Measurements from ENCODE around the gene DHX15. TPM values are rescaled to one million over a fixed set of nuclear protein-coding genes. Genes with fewer than 3 reads are reported as not detected.

DHX15 gene
- total RNA-seq, 1 donor from 2014 or later = 130 TPM

DNA sequence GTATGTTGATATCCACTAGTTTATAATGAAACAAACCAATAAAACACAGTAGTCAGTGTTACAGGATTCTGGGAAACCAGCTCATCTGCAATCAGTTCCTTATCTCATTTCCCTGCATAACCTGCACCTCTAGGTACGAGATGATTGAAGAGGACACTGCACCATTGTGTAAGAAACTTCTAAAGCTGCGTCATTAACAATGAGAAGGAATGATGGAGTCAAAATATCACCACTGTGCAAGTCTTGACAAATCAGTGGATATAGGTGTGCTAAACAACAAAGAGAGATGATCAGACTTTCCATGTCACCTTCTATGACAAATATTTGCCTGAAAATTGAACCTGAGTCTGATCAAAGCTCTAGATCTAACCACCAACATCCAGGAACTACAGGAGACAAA is 40.7 kb upstream of the DHX15 start:
- Histone ChIP-seq H4K20me1 (ENCODE audit: insufficient read depth, low read length) (no peaks in the 10 kb centered on the region), H3K4me3 (ENCODE audit: insufficient read depth, low read depth, low read length) (no peak overlapping the region), H3K4me2 (ENCODE audit: low read length) (no peak overlapping the region), H3K27ac (ENCODE audit: low read depth, low read length) (no peak overlapping the region), H3K36me3 (ENCODE audit: insufficient read depth, low read length) (no peaks in the 10 kb centered on the region), H3K79me2 (ENCODE audit: insufficient read depth, low read length) (no peaks in the 10 kb centered on the region), H3K27me3 (ENCODE audit: insufficient read depth, low read length) (peaks cover 7% of the 10 kb centered on the region), H2AFZ (ENCODE audit: low read depth, low read length) (no peak overlapping the region), H3K9ac (ENCODE audit: low read length) (no peak overlapping the region), H3K9me3 (ENCODE audit: insufficient read depth, low read depth, low read length) (no peaks in the 10 kb centered on the region), H3K4me1 (ENCODE audit: insufficient read depth, low read length) (no peaks in the 10 kb centered on the region)
- Mint-ChIP-seq H3K4me3 (ENCODE audit: unreplicated experiment) (no peak overlapping the region), H3K36me3 (ENCODE audit: low read depth, unreplicated experiment) (no peaks in the 10 kb centered on the region), H3K27ac (ENCODE audit: unreplicated experiment) (no peak overlapping the region), H3K9me3 (ENCODE audit: unreplicated experiment) (peaks cover 3% of the 10 kb centered on the region), H3K27me3 (ENCODE audit: low read depth, unreplicated experiment) (no peaks in the 10 kb centered on the region), H3K4me1 (ENCODE audit: low read depth, unreplicated experiment) (no peaks in the 10 kb centered on the region)
- TF ChIP-seq, protein P1, sequence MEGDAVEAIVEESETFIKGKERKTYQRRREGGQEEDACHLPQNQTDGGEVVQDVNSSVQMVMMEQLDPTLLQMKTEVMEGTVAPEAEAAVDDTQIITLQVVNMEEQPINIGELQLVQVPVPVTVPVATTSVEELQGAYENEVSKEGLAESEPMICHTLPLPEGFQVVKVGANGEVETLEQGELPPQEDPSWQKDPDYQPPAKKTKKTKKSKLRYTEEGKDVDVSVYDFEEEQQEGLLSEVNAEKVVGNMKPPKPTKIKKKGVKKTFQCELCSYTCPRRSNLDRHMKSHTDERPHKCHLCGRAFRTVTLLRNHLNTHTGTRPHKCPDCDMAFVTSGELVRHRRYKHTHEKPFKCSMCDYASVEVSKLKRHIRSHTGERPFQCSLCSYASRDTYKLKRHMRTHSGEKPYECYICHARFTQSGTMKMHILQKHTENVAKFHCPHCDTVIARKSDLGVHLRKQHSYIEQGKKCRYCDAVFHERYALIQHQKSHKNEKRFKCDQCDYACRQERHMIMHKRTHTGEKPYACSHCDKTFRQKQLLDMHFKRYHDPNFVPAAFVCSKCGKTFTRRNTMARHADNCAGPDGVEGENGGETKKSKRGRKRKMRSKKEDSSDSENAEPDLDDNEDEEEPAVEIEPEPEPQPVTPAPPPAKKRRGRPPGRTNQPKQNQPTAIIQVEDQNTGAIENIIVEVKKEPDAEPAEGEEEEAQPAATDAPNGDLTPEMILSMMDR (IDR thresholded peaks at IDR 0.05; ENCODE audit: insufficient read depth, low read depth, low read length) = no peak
- no peak for DNase-seq (ENCODE audit: low read depth)
- FAIRE-seq = no peak

- H3K9me3 ChIP-seq (ENCODE audit: insufficient read depth, low read depth, low read length) = no peaks in the 10 kb centered on the region
- H3K36me3 ChIP-seq (ENCODE audit: insufficient read depth, low read length) = no peaks in the 10 kb centered on the region
- H2AFZ ChIP-seq (ENCODE audit: low read depth, low read length) = no peak overlapping the region
- no peak overlapping the region for H3K4me2 ChIP-seq (ENCODE audit: low read length)
- no peak overlapping the region for H3K9ac ChIP-seq (ENCODE audit: low read length)
- H3K4me3 ChIP-seq (ENCODE audit: insufficient read depth, low read depth, low read length) = no peak overlapping the region
- no peaks in the 10 kb centered on the region for H3K79me2 ChIP-seq (ENCODE audit: insufficient read depth, low read length)
- H3K27ac Mint-ChIP-seq (ENCODE audit: unreplicated experiment) = no peak overlapping the region
- peaks cover 7% of the 10 kb centered on the region for H3K27me3 ChIP-seq (ENCODE audit: insufficient read depth, low read length)
- H4K20me1 ChIP-seq (ENCODE audit: insufficient read depth, low read length) = no peaks in the 10 kb centered on the region
- DNase-seq (ENCODE audit: low read depth) (no peak), FAIRE-seq (no peak)
- H3K4me1 ChIP-seq (ENCODE audit: insufficient read depth, low read length) = no peaks in the 10 kb centered on the region
- H3K36me3 Mint-ChIP-seq (ENCODE audit: low read depth, unreplicated experiment) = no peaks in the 10 kb centered on the region
- H3K27ac ChIP-seq (ENCODE audit: low read depth, low read length) = no peak overlapping the region
- H3K4me1 Mint-ChIP-seq (ENCODE audit: low read depth, unreplicated experiment) = no peaks in the 10 kb centered on the region
- peaks cover 3% of the 10 kb centered on the region for H3K9me3 Mint-ChIP-seq (ENCODE audit: unreplicated experiment)
- H3K4me3 Mint-ChIP-seq (ENCODE audit: unreplicated experiment) = no peak overlapping the region
- TF ChIP-seq, protein P1 (IDR thresholded peaks at IDR 0.05; ENCODE audit: insufficient read depth, low read depth, low read length) = no peak
- no peak for TF ChIP-seq EZH2 (IDR thresholded peaks at IDR 0.05; ENCODE audit: insufficient read depth, low read length)
- H3K27me3 Mint-ChIP-seq (ENCODE audit: low read depth, unreplicated experiment) = no peaks in the 10 kb centered on the region
Measured at GRCh38 chr4:24624381-24624780, 40.0 kb upstream of the DHX15 start.

DNA sequence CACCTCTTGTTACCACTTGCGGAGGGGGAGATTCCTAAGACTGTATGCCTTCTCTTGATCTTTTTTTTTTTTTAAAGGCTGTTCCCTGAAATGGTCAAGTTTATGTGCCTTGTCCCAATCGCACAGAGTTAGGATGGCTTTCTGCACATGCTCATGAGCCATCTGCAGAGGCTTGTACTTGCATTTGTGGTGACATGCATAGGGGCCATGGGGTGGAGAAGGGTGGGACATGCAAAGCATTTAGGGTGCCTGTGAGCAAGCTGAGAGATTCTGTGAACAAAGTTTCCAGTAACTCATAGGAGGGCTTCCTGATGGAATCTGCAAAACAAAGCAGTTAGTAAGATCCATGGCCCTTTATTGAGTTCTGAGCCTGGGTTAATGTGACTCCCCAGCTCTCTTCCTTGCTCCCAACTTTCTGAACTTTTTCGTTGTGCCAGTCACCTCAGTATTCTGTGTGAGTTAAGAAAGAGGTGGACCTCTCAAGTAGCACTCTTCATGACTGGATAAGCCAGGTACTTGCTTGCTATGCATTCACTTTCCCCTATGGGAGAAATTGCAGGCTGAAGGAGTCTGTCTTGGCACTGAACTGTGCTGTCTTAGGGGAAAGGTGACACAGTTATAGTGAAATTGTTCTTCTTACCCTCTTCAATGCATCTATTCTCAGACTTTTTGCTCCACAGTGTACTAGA is 37.9 kb upstream of the DHX15 start:
- Histone ChIP-seq H3K4me1 (ENCODE audit: insufficient read depth, low read length) (no peaks in the 10 kb centered on the region), H3K27ac (ENCODE audit: low read depth, low read length) (no peak overlapping the region), H3K9me3 (ENCODE audit: insufficient read depth, low read depth, low read length) (no peaks in the 10 kb centered on the region), H3K36me3 (ENCODE audit: insufficient read depth, low read length) (no peaks in the 10 kb centered on the region), H3K9ac (ENCODE audit: low read length) (no peak overlapping the region), H3K27me3 (ENCODE audit: insufficient read depth, low read length) (peaks cover 7% of the 10 kb centered on the region), H3K79me2 (ENCODE audit: insufficient read depth, low read length) (no peaks in the 10 kb centered on the region), H2AFZ (ENCODE audit: low read depth, low read length) (no peak overlapping the region), H3K4me3 (ENCODE audit: insufficient read depth, low read depth, low read length) (no peak overlapping the region), H4K20me1 (ENCODE audit: insufficient read depth, low read length) (no peaks in the 10 kb centered on the region), H3K4me2 (ENCODE audit: low read length) (no peak overlapping the region)
- DNase-seq (ENCODE audit: low read depth) (no peak), FAIRE-seq (no peak)
- Mint-ChIP-seq H3K4me1 (ENCODE audit: low read depth, unreplicated experiment) (no peaks in the 10 kb centered on the region), H3K27me3 (ENCODE audit: low read depth, unreplicated experiment) (no peaks in the 10 kb centered on the region), H3K9me3 (ENCODE audit: unreplicated experiment) (peaks cover 6% of the 10 kb centered on the region), H3K36me3 (ENCODE audit: low read depth, unreplicated experiment) (no peaks in the 10 kb centered on the region), H3K27ac (ENCODE audit: unreplicated experiment) (no peak overlapping the region), H3K4me3 (ENCODE audit: unreplicated experiment) (no peak overlapping the region)
- TF ChIP-seq, protein P1 (IDR thresholded peaks at IDR 0.05; ENCODE audit: insufficient read depth, low read depth, low read length) = no peak
- TF ChIP-seq EZH2 (IDR thresholded peaks at IDR 0.05; ENCODE audit: insufficient read depth, low read length) = no peak

Measured in astrocyte (in vitro differentiated cells and primary cell).